Neural crest cell (in vitro differentiated cells): Measurements from ENCODE around the gene SPTAN1. TPM values are rescaled to one million over a fixed set of nuclear protein-coding genes. Genes with fewer than 3 reads are reported as not detected.

Experiments used
- DNase-seq: peaks from one replicate; pipeline ENCODE4 v3.0.0; 2021; ENCODE audit warnings: low read depth, mixed read lengths, low spot score
- H3K27ac Mint-ChIP-seq: one replicate; pipeline ENCODE4 v1.8.0; 2021; ENCODE audit warnings: mild to moderate bottlenecking, mixed read lengths; ENCODE audit not compliant: unreplicated experiment
- H3K27me3 Mint-ChIP-seq: 2 replicates; pipeline ENCODE4 v1.8.0; 2021; ENCODE audit warnings: low read depth, mild to moderate bottlenecking, mixed read lengths
- H3K36me3 Mint-ChIP-seq: 2 replicates; pipeline ENCODE4 v1.8.0; 2021; ENCODE audit warnings: low read depth, mild to moderate bottlenecking, mixed read lengths
- H3K4me1 Mint-ChIP-seq: 2 replicates; pipeline ENCODE4 v1.8.0; 2021; ENCODE audit warnings: mixed read lengths
- H3K4me3 Mint-ChIP-seq: one replicate; pipeline ENCODE4 v1.8.0; 2021; ENCODE audit warnings: mild to moderate bottlenecking, mixed read lengths
- H3K9me3 Mint-ChIP-seq: 2 replicates; pipeline ENCODE4 v1.8.0; 2021; ENCODE audit warnings: mixed read lengths
- total RNA-seq: library from RNA; stranded (reverse); gene quantifications from 2 replicates; pipeline ENCODE4 v1.2.1, GENCODE V29; 2021
- TF ChIP-seq, protein P1 (sequence below): fragments of 200-600 bp; sonication (generic); conservative IDR thresholded peaks from 2 replicates; pipeline ENCODE4 v1.5.0; 2021; ENCODE audit warnings: antibody characterized with exemption, mild to moderate bottlenecking

SPTAN1 gene
- total RNA-seq, 1 donor from 2014 or later, result 289 TPM

GRCh38 chr9:128626181-128626580 is 73.8 kb downstream of the SPTAN1 start:
- Mint-ChIP-seq H3K36me3 (peaks cover 12% of the 10 kb centered on the region), H3K4me3 (peak overlapping the region; percentile 61)

GRCh38 chr9:128627127-128627715 is 74.8 kb downstream of the SPTAN1 start:
- no peak overlapping the region for H3K4me3 Mint-ChIP-seq
- TF ChIP-seq, protein P1, sequence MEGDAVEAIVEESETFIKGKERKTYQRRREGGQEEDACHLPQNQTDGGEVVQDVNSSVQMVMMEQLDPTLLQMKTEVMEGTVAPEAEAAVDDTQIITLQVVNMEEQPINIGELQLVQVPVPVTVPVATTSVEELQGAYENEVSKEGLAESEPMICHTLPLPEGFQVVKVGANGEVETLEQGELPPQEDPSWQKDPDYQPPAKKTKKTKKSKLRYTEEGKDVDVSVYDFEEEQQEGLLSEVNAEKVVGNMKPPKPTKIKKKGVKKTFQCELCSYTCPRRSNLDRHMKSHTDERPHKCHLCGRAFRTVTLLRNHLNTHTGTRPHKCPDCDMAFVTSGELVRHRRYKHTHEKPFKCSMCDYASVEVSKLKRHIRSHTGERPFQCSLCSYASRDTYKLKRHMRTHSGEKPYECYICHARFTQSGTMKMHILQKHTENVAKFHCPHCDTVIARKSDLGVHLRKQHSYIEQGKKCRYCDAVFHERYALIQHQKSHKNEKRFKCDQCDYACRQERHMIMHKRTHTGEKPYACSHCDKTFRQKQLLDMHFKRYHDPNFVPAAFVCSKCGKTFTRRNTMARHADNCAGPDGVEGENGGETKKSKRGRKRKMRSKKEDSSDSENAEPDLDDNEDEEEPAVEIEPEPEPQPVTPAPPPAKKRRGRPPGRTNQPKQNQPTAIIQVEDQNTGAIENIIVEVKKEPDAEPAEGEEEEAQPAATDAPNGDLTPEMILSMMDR, result no peak
- peaks cover 12% of the 10 kb centered on the region for H3K36me3 Mint-ChIP-seq
- no peak for DNase-seq
- H3K4me1 Mint-ChIP-seq, result peaks cover 5% of the 10 kb centered on the region
- H3K27me3 Mint-ChIP-seq, result peaks cover 2% of the 10 kb centered on the region
- no peaks in the 10 kb centered on the region for H3K9me3 Mint-ChIP-seq
- H3K27ac Mint-ChIP-seq, result no peak overlapping the region

More at GRCh38 chr9:128626181-128626580, 73.8 kb downstream of the SPTAN1 start:
- Mint-ChIP-seq H3K27ac (no peak overlapping the region), H3K9me3 (no peaks in the 10 kb centered on the region), H3K27me3 (peaks cover 2% of the 10 kb centered on the region), H3K4me1 (peaks cover 5% of the 10 kb centered on the region)
- no peak for DNase-seq
- TF ChIP-seq, protein P1, result no peak

DNA sequence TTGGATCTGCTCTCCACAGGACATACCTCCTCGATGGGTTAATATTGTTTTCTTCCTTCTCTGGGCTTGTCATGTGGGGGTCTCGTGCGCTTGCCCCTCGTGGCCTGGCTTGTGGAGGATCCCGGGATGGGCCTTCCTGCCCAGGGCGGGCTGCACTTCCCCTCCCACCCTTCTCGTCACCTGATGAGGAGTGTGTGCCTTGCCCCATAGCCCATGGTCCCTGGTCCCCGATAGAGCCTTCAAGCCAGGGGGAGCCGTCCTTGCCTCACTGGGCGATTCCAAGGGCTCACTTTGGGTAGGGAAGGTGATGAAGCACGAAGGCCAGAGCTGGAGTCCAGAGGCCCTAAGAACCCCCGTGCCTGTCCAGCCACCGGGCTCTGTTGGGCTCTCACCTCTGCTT is 75.5 kb downstream of the SPTAN1 start:
- H3K9me3 Mint-ChIP-seq, result no peaks in the 10 kb centered on the region
- H3K4me1 Mint-ChIP-seq, result peaks cover 5% of the 10 kb centered on the region
- TF ChIP-seq, protein P1, result no peak
- no peak overlapping the region for H3K4me3 Mint-ChIP-seq
- H3K27ac Mint-ChIP-seq, result no peak overlapping the region
- no peak for DNase-seq
- H3K27me3 Mint-ChIP-seq, result peaks cover 2% of the 10 kb centered on the region
- H3K36me3 Mint-ChIP-seq, result peaks cover 12% of the 10 kb centered on the region

DNA sequence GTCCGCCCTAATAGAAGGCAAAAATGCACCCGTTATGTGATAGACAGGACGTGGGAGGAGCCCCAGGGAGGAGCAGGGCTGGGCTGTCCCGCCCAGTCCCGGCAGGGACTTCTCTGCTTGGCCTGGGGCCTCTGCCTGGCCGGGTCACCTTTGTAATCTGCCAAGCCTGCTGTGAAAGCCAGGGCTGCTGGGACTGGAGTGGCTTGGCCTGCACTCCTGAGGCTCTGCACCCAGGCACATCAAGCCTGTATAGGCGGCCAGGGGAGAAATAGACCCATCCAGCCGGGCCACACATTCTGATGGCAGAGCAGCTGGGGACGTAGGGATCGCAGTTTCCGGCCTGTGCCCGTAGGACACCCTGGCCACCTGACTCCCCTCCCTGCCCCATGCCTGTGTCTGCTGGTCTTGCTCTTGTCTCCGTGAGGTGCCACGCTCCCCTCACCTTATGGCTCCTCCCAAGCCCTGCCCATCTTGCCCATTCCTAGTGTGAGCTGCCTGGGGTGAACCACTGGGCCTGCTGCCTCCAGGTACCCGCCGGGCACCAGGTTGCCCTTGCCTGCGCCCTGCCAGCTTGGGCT is 76.2 kb downstream of the SPTAN1 start:
- Mint-ChIP-seq H3K36me3 (peaks cover 16% of the 10 kb centered on the region), H3K4me3 (peak overlapping the region; percentile 54), H3K9me3 (no peaks in the 10 kb centered on the region), H3K4me1 (peaks cover 5% of the 10 kb centered on the region), H3K27me3 (peaks cover 2% of the 10 kb centered on the region), H3K27ac (peak overlapping the region; percentile 66)
- DNase-seq, result no peak
- TF ChIP-seq, protein P1, result no peak

DNA sequence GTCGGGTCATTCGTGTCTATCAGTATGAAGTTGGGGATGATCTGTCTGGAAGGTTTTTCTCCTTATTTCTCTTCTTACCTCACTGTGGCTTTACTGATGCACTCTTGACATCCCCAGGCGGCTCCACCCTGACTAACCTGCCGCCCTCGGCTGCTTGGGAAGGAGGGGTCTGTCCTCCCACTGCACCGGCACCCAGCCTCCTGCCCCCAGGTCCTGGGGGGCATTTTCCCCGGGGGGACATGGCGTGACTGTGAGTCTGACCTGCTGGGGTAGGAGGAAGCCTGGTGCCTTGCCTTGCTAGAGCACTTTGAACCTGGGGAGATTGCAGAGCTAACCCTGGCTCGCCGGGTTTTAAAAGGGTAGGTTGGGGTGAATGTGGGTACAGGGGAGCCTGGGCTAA is 76.7 kb downstream of the SPTAN1 start:
- H3K36me3 Mint-ChIP-seq, result peaks cover 14% of the 10 kb centered on the region
- TF ChIP-seq, protein P1, result no peak
- H3K27me3 Mint-ChIP-seq, result peaks cover 2% of the 10 kb centered on the region
- H3K4me3 Mint-ChIP-seq, result peak overlapping the region; percentile 54
- peak overlapping the region; percentile 66 for H3K27ac Mint-ChIP-seq
- DNase-seq, result no peak
- H3K9me3 Mint-ChIP-seq, result no peaks in the 10 kb centered on the region
- H3K4me1 Mint-ChIP-seq, result peaks cover 5% of the 10 kb centered on the region
